Stimulated activated CD4-positive, alpha-beta T cell treated with anti-CD3 and anti-CD28 coated beads, Interleukin-15, amount 100 ng/mL, for 48 hours (primary cell): ENCODE results near the gene A3GALT2.

Experiments used
- DNase-seq, 2 donors: peaks; one replicate each; pipeline ENCODE4 v3.0.0-alpha.2; 2020; ENCODE audit warnings: low read depth in 2 of 2

A3GALT2 gene

DNA sequence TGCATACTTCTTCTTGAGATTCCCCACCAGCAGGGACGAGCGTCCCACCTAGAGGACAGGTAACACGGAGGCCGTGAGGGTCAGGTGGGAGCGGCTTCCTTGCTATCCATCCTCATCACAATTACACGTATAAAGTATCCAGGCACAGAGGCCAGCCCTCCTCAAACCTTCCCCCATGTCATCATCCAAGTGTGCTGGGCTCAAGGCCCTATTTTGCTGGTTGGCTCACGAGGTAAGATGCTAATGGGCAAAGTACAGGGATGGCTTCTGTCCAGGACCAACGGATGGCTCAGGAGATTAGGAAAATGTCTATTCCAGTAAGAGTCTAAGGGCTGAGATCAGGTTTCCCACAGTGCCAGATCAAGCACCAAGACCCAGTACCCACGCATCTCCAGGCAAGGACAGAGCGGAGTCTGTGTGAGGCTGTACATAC, 11.5 kb upstream of the A3GALT2 start:
- DNase-seq, result no peak

DNA sequence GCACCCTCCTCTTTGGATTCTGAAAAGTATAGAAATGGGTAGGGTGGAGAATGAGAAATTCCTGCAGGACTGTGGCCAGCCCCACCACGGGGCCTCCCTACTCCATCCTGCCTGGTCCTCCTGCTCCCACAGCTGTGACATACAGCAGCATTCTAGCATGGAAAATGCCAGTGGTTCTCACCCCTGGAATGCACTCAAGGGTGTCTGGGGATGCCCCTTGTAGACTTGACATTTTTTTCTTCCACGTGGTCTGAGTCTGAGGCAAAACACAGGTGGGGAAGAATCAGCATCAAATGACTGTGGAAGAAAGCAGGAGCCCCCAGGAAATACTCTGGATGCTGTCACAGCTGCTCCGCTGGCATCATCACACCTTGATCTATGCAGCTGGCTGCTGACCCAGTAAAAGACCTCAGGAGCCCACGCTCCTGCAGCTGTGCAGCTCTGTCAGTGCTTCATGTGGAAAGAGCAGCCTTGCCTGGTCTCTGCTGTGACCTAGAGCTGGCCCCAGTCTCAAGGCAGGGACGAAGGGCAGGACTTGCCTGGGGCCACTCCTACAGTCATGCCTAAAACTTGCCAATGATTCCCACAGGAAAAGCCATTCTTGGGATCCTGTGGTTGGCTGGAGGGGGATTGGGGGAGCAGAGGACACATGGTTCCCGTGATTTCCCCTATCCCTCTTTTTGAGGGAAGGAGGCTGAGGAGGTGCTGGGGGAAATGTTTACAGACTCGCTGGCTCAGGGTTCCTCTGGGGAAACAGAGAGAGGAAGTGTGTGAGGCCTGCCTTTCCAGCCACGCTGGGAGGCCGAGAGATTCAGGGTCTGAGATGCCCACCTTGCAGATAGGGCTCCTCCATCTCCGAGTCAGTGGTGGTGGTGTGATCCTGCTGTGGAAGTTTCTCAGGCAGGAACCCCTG, 10.8 kb upstream of the A3GALT2 start:
- no peak for DNase-seq

DNA sequence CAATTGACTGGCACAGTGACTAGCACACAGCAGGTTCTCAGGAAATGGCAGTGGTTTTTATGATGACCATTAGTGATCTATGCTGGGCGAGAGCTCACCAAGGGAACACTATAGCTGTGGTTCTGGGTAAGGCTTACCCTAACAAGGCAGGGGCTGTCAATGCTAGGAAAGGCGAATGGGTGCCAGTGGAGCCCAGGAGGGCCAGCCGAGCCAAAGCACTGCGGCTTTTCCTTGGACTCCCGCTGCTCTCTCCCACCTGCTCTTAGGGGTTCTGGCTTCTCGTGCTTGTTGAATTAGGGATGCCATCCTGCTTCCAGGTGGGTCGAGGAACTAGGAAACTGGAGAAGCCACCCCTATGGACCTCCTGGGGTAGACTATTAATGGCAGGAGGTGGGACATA, 10.0 kb upstream of the A3GALT2 start:
- no peak for DNase-seq

DNA sequence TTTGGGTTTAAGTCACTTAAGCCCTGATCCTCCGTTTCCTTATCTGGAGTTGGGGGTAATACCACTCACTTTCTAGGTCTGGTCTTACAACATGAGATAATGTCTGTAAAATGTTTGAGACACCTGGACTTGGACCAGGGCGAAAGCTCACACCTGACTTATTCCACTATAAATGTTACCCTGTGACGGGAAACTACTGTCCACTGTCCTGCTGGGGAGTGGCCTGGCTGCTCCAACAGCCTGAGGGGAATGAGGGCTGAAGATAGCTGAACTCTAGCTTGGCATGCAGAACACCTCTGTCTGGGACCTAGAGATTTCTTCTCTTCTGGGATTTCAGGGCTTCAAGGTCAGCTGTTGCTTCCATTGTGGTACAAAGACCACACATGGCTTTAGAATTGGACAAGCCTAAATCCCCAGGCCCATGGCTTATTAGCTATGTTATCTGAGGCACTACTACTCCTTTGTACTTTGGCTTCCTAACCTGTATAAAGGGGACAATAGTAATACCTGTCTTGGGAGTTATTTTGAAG, 9.5 kb upstream of the A3GALT2 start:
- no peak for DNase-seq

DNA sequence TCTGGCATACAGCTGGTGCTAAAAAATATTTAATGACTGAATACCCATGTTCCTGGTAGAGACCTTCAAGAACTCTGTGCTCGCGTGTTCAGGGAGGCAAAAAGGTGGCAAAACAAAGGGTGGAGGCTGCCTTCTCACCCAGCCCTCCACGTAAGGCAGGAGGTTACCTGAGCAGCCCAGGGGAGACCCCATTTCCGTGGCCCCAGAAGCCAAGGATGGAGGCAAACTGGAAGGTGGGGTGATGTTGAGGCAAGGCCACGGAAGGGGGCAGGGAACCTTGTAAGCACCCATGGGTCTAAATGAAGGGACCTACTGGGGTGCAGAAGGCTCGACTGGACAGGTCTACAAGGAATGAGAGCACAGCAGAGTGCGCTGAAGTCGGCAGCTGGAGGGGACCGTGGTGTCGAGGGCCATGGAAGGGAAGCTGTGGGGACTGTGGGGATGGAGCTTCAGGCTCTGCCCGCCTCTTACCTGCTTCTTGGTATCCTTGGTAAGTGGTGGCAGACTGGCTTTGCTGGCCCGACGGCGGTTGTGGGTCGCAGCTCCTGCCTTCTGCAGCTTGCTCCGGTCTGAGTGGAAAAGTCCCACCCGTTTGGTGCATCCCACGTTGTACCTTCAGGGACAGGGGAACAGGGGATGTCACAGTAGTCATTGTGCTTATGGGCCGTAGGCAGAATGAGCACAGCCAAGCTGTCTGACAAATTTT, 8.9 kb upstream of the A3GALT2 start:
- DNase-seq, result no peak

DNA sequence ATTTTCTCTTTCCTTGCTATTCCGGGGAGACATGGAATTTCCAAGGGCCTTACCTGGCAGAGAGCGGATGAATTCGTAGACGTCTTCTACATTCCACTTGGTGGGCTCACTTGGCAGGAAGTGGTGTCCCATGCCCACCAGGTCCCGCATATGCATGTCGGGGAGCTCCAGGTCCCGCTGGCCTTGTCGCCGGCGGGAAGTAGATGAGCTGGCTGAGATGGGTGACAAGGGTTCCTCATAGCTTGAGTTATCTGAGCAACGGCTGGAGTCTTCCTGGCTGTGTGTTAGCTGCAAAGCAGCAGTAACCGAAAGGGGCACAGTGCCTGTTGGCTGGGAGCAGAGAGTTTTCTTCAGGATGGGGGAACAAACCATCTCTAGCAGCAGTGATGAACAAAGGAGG, 7.9 kb upstream of the A3GALT2 start:
- no peak for DNase-seq

DNA sequence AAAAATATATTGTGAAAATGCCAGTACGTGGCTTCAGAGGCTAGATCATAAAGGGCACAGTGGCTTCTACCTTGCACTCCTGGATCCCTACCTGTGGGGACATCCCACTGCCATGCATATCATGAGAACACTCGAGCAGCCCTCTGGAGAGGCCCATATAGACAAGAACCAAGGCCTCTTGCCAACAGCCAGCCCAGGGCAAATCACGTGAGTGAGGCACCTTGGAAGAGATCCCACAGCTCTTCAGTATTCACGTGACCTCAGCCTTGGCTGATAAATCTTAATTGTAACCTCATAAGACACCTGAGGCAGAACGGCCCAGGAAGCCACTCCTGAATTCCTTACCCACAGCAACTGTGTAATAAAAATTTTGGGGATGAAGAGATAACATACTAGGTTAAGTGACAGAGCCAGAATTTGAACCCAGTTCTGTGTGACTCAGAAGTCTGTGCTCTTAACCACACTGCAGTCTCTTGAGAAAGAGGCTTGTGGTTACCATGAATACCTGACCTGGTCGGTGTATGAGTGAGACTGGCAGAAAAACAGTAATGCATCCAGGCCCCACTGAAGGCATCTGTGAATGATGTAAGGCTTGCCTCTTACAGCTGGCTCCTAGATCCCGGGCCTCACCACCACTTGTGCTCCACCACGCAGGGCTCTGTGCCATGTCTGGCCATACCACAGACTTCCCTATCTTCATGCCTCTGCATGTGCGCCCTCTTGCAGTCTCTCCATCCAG, 6.9 kb upstream of the A3GALT2 start:
- no peak for DNase-seq

DNA sequence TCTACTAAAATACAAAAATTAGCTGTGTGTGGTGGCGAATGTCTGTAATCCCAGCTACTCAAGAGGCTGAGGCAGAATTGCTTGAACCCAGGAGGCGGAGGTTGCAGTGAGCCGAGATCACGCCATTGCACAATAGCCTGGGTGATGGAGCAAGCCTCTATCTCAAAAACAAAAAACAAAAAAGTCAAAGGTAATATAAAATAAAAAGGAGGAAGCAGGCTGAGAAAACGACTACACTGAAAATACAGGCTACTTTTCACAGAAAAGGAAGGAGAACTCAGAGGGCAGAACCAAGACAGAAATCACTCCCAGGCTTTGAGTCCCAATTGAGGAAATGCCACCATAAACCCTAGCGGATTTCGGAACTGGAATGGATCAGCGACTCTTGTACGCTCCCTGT, 5.9 kb upstream of the A3GALT2 start:
- DNase-seq, result no peak

DNA sequence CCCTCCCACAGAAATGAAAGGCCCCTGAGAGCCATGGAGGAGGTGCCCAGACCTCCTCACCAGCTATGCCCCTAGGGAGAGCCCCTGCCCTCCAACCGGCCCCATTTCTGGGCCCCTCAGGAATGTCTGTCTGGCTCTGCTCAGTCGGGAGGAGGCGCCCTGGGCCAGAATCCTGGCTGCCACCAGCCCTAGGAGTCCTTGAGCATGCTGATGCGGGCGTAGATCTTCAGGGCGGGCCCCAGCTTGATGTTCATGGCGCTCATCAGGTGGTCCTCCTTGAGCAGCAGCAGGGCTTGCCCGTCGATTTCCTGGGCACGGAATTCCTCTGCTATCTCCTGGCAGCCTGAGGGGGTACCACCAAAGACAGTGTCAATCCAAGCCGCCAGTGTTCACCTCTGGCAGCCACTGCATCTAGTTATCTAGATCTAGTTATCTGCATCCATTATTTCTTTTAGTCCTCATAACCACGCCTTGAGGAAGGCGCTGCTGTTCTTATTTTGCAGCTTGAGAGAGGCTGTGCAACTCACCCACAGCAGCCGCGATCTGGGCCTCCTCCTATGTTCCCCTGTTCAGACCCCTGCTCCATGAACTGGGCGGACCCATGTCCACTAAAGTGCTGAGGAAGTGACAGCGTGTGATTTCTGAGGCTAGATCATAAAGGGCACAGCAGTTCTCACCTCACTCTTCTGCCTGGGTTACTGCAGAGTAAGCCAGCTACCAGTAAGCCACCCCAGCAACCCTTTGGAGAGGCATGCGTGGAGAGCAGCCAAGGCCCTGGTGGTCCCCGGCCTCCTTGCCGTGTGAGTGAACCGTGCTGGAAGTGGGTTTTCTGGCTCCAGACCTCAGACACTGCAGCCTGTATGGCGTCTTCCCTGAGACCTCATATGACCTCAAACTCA, 4.0 kb upstream of the A3GALT2 start:
- no peak for DNase-seq

DNA sequence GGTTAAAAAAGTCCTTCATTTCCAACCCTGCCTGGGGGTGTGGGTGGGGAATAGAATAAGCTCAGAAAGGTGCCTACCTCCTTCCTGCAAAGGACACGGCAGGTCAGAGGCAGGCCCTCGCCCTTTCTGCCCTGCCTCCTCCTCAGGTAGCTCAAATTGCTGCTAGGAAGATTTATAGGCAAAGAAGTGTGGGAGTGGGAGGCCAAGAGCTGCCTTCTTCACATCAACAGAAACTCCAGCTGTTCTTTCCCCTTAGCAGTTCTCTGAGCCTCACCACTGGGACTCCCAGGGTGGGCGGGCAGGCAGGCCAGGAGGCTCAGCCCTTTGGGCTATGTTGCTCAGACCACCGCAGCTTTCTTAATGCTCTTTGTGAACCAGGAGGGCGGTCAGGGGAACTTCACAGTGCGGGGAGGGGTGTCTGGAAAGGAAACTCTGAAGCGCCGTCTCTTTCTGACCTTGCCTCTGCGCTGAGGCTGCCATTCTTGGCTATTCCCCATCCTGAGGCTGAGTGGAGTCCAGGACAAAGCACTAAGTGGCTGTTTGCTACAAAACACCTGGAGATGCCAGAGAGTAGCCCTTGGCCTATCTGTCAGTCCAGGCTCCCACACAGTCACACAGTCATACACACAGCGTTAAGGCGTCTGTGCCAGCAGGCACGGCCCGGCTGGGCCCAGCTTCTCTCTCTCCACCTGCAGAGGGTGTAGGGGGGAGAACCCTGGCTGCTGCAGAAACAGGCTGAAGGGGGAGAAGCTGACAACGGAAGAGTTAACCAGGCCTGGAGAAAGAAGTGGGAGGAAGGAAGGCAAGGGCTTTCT, 3.0 kb upstream of the A3GALT2 start:
- DNase-seq, result no peak

DNA sequence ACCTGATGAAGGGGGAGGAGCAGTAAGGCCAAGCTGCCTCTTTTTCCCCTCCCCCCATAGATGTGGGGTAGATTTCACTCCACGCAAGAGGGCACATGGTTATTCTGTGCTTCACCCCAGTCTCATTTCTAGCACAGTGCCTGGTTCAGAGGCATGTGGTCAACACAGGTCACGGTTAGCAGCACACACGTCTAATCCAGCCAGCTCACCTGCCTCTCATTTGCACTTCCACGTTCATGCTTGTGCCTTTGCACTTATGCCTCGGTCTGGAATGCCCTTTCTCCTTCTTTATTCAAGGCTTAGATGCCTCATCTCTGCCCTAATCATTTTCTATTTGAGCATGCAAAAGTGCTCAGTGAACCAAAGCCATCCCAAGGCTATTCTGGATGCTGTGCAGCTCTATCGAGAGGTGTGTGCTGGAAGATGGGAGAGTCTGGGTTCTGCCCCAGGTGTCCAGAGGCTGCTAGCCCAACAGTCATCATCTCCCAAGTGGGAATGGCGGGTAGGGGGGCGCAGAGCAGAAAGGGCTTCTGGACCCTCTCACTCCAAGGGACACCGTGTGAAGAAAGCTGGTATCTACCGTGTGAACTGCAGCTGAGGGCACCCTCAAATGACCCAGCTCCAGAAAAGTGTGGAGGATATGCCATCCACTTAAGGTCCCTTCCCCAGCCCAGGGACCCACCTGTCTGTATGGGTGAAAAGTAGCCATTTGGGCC, 2.1 kb upstream of the A3GALT2 start:
- no peak for DNase-seq

DNA sequence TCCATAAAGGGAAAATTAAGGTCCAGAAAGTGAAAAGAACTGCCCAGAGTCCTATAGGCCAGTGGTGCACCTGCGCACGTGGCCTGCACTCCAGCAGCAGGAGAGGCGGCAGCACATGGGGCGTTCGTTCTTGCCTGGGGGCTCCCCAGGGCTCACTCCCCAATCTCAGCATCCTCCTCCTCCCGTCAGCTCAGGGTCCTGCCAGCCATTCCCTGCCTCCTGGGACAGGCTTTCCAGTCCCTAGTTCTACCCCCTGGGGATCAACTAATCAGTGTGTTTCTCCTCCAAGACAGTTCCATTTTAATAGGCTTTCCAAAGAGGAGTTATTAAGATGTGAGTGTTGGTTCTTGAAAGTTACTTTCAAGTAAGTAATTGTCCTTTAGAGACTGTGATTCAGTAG, 1.2 kb upstream of the A3GALT2 start:
- no peak for DNase-seq

DNA sequence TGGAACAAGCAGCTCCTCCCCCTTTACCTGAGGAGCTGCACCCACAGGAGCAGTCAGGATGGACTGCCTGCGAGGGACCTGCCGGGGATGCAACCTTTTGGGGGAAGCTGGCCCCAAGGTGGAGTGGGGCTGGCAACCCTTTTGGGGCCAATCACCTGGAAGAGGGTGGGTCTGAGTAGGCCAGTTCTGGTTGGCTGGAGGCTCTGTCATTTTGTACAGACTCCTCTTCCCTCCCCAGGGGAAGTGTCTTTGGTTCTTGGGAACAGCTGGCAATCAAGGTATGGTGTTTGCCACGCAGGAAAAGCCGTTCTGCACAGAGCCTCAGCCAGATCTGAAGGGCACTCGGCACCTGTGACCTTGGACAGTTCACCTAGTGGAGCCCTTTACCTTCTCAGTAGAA, 280 bp upstream of the A3GALT2 start:
- DNase-seq, result no peak

DNA sequence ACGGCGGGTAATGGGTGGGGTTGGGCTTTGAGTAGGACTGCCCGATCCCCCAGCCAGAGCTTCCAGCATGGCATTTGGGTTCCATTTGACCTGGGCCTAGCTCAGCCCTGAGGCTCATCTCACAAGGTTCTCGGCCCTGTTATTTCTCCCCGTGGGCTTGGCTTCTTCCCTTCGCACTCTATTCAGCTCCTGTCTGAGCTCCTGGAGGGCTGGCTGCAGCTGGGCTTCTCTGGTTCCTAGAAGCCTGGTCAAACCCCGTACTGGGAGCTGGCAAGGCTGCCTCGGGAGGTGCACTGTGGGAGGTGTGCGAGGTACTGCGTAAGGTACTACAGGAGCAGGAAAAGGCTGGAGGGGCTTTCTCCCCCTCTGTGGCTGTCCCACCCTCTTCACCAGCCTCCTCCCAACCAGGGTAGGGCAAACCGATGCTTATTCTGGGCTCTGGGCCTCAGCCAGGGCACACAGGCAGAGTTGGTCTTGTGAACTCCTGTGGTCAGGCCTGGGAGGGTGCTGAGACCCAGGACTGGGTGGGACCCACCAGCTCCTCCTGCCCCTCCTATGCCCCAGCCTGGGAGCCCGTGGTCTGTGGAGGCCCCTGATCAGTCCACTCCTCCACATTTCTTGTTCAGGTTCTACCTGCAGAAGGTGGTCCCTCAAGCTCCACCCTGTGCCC, 814 bp downstream of the A3GALT2 start:
- no peak for DNase-seq

DNA sequence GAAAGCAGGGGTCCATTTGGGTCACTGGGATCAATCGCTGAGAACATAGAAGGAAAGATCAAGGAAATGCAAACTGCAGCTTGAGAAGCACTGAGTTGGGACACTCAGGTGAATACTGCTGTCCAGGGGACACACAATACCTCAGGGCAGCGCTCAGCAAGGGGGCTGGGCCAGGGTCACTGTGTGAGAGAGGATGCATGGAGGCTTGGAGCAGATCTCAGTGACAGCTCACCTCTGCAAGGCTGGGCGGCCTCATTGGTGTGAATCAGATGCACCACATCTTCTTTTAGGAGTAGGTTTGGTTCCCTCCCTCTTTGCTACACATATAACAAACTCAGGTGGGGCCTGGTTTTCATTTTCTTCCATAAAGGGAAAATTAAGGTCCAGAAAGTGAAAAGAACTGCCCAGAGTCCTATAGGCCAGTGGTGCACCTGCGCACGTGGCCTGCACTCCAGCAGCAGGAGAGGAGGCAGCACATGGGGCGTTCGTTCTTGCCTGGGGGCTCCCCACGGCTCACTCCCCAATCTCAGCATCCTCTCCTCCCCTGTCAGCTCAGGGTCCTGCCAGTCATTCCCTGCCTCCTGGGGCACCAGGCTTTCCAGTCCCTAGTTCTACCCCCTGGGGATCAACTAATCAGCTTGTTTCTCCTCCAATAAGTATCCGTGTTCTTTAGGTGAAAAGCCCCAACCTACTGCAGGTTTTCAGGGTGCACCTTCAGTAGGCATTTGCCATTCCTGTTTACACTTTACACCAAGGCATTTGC, 1.5 kb downstream of the A3GALT2 start:
- DNase-seq, result no peak

DNA sequence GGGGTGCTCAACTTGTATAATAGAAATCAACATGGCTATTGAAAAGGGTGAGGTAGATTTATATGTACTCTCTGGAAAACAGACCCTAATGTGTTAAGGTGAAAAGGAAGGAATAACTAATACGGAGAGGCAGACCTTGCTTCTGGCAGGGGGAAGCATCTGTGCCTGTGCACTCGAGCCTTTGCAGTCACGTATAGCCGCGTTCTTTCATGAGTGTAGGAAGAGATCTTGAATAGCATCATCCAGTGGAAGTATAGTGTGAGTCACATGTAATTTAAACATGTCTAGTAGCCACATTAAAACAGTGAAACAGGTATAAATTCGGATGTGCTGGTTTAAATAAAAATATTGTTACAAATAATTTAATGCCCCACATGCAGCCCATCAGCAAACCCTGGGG, 3.0 kb downstream of the A3GALT2 start:
- no peak for DNase-seq

DNA sequence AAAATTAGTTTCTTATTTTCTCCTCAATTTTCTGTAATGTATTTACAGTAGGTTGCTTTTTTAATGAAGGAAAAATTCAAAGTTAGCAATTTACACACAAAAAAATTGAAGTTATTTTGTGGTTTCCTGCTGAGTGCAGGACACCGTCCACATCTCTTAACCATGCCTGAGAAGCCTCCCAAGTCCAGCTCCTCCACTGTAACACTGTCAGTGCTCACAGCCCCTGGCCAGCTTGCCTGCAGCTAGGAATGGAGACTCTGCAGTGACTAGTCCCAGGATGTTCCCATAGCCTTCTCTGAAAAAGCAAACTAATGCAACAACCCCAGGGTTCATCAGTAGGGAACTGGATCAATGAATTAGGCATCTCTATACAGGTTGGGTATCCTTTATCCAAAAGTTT, 3.5 kb downstream of the A3GALT2 start:
- no peak for DNase-seq

DNA sequence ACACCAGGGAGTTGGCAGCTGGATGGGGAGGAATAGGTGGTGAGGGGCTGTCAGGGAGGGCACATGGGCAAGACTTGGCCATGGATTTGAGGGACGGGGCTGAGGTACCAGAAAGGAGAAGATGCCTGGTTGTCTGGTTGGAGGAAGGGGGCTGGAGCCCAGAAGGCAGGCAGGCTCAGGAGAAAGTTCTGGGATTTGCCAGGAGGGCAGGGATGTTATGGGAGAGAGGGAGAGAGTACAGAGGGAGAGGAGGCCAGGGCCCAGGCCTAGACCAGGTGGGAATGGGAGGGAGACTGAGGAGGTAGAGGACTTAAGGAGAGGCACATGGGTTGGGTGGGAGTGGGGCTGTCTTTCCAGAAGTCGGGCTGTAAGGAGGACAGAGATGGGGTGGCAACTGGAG, 4.3 kb downstream of the A3GALT2 start:
- no peak for DNase-seq
